AG09309 (cell line): ENCODE results near the gene GIPR.

Source experiments
- DNase-seq: peaks from one replicate; pipeline ENCODE4 v3.0.0-alpha.2; 2010; ENCODE audit warnings: low read depth
- H3K4me3 ChIP-seq: 2 replicates; pipeline ENCODE4 v1.5.1; 2011; ENCODE audit warnings: mild to moderate bottlenecking, low read depth, low read length, moderate library complexity; ENCODE audit not compliant: control insufficient read depth
- TF ChIP-seq, protein P1 (sequence below): IDR thresholded peaks from 2 replicates; pipeline ENCODE4 v1.5.1; 2011; ENCODE audit warnings: mild to moderate bottlenecking, low read depth, low read length, inconsistent platforms; ENCODE audit not compliant: insufficient read depth, control insufficient read depth; ENCODE audit errors: missing control alignments

The GIPR gene

DNA sequence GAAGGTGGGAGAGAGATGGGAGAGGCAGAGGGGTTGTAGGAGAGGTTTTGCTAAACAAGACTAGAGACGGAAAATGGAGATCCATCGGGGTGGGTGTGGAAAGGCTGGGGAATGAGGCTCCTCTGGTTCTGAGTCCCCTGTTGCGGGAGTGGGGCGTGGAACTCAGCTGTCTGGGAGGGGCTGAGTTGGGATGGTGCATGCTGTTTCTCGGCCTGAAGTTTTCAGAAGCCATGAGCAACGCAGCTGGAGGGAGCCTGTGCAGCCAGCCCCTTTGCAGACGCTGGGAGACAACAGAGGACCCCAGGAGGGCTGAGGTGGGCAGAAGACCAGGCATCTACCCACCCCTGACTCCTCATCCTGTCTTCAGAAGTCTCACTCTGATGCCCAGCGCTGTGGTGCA lies 7.4 kb upstream of the GIPR start:
- TF ChIP-seq, protein P1, sequence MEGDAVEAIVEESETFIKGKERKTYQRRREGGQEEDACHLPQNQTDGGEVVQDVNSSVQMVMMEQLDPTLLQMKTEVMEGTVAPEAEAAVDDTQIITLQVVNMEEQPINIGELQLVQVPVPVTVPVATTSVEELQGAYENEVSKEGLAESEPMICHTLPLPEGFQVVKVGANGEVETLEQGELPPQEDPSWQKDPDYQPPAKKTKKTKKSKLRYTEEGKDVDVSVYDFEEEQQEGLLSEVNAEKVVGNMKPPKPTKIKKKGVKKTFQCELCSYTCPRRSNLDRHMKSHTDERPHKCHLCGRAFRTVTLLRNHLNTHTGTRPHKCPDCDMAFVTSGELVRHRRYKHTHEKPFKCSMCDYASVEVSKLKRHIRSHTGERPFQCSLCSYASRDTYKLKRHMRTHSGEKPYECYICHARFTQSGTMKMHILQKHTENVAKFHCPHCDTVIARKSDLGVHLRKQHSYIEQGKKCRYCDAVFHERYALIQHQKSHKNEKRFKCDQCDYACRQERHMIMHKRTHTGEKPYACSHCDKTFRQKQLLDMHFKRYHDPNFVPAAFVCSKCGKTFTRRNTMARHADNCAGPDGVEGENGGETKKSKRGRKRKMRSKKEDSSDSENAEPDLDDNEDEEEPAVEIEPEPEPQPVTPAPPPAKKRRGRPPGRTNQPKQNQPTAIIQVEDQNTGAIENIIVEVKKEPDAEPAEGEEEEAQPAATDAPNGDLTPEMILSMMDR, result no peak

DNA sequence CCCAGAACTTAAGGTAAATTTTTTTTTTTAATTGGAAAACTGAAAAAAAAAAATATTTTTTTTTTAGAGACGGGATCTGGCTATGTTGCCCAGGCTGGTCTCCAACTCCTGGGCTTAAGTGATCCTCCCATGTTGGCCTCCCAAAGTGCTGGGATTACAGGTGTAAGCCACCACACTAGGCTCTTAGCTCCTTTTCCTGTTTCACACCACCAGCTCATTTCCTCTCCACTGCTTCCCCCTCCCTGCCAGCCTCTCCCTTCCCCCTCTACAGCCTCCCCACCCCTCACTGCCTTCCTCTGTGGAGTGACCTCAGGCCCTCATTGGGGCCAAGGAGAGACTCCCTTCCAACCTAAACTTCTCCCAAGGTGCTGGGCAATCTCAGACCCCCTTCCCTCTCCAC lies 4.2 kb upstream of the GIPR start:
- H3K4me3 ChIP-seq, result no peak overlapping the region
- no peak for DNase-seq
- TF ChIP-seq, protein P1, result no peak

More for the DNA sequence above, 7.4 kb upstream of the GIPR start:
- DNase-seq, result no peak
- H3K4me3 ChIP-seq, result no peak overlapping the region

DNA sequence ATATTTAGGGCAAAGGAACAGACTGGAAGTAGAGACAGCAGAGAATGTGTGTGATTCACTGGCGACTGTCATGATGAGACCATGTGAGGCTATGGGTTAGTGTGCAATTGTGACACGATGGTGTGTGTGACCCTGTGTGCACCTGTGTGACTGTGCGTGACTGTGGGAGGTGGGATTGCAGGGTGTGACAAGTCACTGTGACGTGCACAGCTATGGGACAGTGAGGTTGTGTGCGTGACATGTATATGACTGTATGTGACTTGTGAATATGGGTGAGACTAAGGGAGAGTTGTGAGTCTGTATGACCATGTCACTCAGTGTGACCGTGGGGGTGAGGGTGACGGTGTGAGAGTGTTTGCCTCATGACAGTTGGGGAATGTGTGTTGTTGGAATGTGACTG lies 3.4 kb upstream of the GIPR start:
- TF ChIP-seq, protein P1, result no peak
- DNase-seq, result no peak
- no peak overlapping the region for H3K4me3 ChIP-seq

DNA sequence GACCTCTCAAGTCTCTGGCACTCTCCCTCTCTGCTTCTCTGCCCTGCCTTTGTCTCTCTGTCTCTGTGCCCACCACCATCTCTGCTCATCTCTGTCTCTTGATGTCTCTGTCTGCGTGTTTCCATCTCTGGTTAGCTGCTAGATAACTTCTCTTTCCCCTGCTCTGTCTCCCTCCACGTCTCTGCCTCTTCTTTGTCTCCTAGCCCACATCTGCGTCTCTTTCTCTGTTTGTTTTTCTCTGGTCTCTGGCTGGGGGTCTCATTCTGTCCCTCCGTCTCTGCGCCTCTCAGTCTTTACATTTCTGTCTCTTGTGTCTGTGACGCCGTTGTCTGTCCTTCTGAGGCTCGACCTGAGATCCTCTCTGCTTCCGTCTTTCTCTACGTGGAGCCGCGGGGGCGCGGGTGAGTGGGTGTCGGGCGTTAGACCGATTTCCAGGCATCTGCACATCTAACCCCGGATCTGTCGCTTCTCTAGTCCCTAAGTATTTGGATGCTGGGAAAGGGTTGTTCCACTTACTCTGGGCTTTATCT lies 386 bp downstream of the GIPR start:
- H3K4me3 ChIP-seq, result peak overlapping the region; percentile 19
- DNase-seq, result no peak

DNA sequence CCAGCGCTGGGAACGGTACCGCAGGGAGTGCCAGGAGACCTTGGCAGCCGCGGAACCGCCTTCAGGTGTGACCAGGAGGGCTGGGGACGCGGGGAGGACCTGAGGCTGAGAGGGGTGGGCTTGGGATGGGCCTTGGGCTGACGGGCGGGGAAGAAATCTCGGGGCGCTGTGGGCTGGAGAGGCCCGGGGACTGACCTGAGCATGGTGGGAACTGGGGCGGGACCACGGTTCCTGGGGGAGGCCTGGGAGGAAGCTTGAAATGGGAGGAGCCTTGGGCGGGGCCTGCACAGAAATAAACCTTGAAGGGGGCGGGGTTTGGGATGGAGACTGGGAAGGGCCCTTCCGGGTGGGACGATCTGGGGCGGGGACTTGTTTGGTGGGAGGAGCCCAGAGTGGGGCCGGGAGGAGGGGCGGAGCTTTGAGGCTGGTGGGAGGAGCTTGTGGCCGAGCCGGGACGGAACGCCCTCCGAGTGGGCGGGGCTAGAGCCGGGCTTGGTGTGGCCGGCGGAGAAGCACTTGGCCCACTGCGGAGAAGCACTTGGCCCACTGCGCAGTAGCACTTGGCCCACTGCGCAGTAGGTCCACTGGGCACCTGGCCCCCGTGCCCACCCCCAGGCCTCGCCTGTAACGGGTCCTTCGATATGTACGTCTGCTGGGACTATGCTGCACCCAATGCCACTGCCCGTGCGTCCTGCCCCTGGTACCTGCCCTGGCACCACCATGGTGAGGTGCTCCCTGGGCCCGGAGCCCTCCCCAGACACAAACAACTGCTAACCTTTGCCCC lies 2.8 kb downstream of the GIPR start:
- no peak for DNase-seq
- H3K4me3 ChIP-seq, result no peak overlapping the region
- TF ChIP-seq, protein P1, result no peak

More for the DNA sequence above, 386 bp downstream of the GIPR start:
- TF ChIP-seq, protein P1, result no peak

DNA sequence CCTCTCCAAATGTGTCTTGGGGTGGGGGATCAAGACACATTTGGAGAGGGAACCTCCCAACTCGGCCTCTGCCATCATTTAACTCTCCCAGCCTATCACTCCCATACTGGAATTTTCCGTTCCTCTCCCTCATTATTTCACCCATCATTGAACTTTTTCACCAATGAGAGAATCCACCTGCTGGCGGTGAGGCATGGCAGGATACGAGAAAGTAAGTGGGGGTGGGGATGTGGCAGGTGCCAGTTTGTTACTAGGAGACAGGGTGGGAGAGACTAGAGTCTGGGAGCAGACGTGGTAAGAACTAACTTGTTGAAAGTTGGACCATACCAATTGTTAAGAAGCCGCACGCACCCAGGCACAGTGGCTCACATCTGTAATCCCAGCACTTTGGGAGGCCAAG lies 6.9 kb downstream of the GIPR start:
- TF ChIP-seq, protein P1, result no peak
- no peak overlapping the region for H3K4me3 ChIP-seq
- no peak for DNase-seq
